Common myeloid progenitor, CD34-positive (primary cell): ENCODE data around the gene DMAP1.

Experiments
- CTCF ChIA-PET: fragments of 350-600 bp; sonication (Branson Sonifier 250); formaldehyde crosslinking; loops from one replicate; lab custom pipeline; 2021; ENCODE audit warnings: antibody characterized with exemption; lab: Charles Lee
- POLR2A ChIA-PET: fragments of 350-600 bp; sonication (Branson Sonifier 250); formaldehyde crosslinking; loops from one replicate; lab custom pipeline; 2021; ENCODE audit warnings: antibody characterized with exemption; lab: Charles Lee
- DNase-seq, 3 donors: peaks; one replicate each; pipeline versions ENCODE4 v3.0.0 to v3.0.0-alpha.2; 2013
- H3K27ac ChIP-seq, 2 experiments: 1 replicate in 1 of 2; 2 replicates in 1 of 2; pipeline ENCODE4 v1.7.0; 2013; ENCODE audit warnings: inconsistent platforms in 2 of 2, low read length in 2 of 2, mild to moderate bottlenecking in 2 of 2, low read depth in 1 of 2, moderate library complexity in 1 of 2; ENCODE audit not compliant: severe bottlenecking in 2 of 2, insufficient read depth in 1 of 2, poor library complexity in 1 of 2
- H3K27me3 ChIP-seq, 5 experiments: replicated peaks in 2 of 5; 1 replicate in 3 of 5; 2 replicates in 2 of 5; pipeline versions ENCODE4 v1.6.1 to v1.7.0; 2013; ENCODE audit warnings: low read length in 4 of 5, mild to moderate bottlenecking in 2 of 5, moderate library complexity in 2 of 5, inconsistent platforms in 1 of 5; ENCODE audit not compliant: insufficient read depth in 5 of 5, control insufficient read depth in 4 of 5
- H3K36me3 ChIP-seq, 4 experiments: 1 replicate in 2 of 4; 2 replicates in 2 of 4; pipeline versions ENCODE4 v1.6.1 to v1.7.0; 2013; ENCODE audit warnings: low read length in 3 of 4, control low read depth in 1 of 4, mild to moderate bottlenecking in 1 of 4; ENCODE audit not compliant: control insufficient read depth in 4 of 4, insufficient read depth in 4 of 4
- H3K4me1 ChIP-seq, 4 experiments: 1 replicate in 3 of 4; 2 replicates in 1 of 4; pipeline versions ENCODE4 v1.6.1 to v1.7.1; 2013; ENCODE audit warnings: low read length in 3 of 4, mild to moderate bottlenecking in 3 of 4, control low read depth in 1 of 4, inconsistent platforms in 1 of 4, moderate library complexity in 1 of 4; ENCODE audit not compliant: control insufficient read depth in 4 of 4, insufficient read depth in 4 of 4; ENCODE audit errors: control extremely low read depth in 1 of 4
- H3K4me3 ChIP-seq, 7 experiments: 1 replicate in 4 of 7; 2 replicates in 3 of 7; pipeline versions ENCODE4 v1.5.1 to v1.7.0; 2013; ENCODE audit warnings: mild to moderate bottlenecking in 7 of 7, low read length in 6 of 7, moderate library complexity in 6 of 7, inconsistent platforms in 2 of 7, low read depth in 2 of 7, control low read depth in 1 of 7; ENCODE audit not compliant: insufficient read depth in 4 of 7, control insufficient read depth in 1 of 7; ENCODE audit errors: extremely low read depth in 1 of 7
- H3K9me3 ChIP-seq, 5 experiments: 1 replicate in 4 of 5; 2 replicates in 1 of 5; pipeline versions ENCODE4 v1.6.1 to v1.7.1; 2013; ENCODE audit warnings: low read length in 4 of 5, mild to moderate bottlenecking in 2 of 5, inconsistent platforms in 1 of 5, low read depth in 1 of 5, moderate library complexity in 1 of 5; ENCODE audit not compliant: control insufficient read depth in 4 of 5, insufficient read depth in 2 of 5; ENCODE audit errors: control extremely low read depth in 1 of 5
- WGBS: methylation state at CpG from one replicate; pipeline ENCODE4 v1.1.5; 2013; ENCODE audit not compliant: insufficient coverage; 5-methylcytosine and 5-hydroxymethylcytosine counted together

Gene DMAP1

DNA sequence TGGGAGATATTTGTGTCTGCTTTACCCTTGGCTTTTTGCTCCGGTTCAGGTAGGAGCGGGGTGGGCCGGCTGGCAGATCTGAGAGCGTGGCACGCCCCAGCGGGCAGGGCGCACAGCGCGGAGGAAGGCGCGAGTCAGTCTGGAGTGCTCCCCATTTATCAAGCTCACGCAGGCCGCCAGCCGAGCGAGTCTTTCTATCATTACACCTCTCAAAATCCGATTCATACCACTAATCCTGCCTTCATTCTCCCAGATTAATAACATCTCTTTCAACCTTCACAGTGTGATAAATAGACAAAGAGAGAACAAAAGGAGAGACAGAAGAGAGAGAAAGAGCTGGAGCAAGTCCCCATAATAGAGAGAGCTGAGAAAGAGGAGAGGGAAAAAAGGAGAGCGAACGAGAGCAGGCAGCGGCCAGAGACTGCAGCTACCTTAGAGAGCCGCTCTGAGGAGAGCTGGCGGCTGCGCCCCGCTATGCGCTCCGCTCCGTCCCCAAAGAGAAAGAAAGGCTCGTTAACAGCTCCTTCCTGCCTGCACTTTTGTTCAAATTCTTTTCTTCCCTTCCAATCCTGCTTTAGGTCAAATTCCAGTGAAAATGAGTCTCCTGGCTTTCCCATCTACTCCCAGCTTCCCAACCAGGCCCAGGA, 48.0 kb downstream of the DMAP1 start:
- DNase-seq, result no peak
- WGBS, result over 99% methylated on average over 22 of the region's 27 CpGs
- Histone ChIP-seq H3K4me1 (peaks cover 0 to 24% (median 0%) of the 10 kb centered on the region in 4 experiments), H3K27ac (no peak overlapping the region), H3K9me3 (no peaks in the 10 kb centered on the region), H3K27me3 (no peaks in the 10 kb centered on the region), H3K4me3 (no peak overlapping the region), H3K36me3 (peaks cover 0 to 14% (median 4%) of the 10 kb centered on the region in 4 experiments)
- ChIA-PET CTCF (interaction anchor here (0.6 to 2.0 kb wide), 3 partner anchors 44 to 392 kb away, joined by 3 to 4 read pairs (median 4); no protein-coding TSS in a partner anchor), POLR2A (no interaction called here)

GRCh38 chr1:44261962-44262361, 48.7 kb downstream of the DMAP1 start:
- H3K27ac ChIP-seq, result no peak overlapping the region
- DNase-seq, result no peak
- ChIA-PET CTCF (interaction anchor here (0.6 to 2.0 kb wide), 3 partner anchors 44 to 391 kb away, joined by 3 to 4 read pairs (median 4); no protein-coding TSS in a partner anchor), POLR2A (no interaction called here)
- WGBS, result 100% methylated on average over 1 of the region's 5 CpGs
- peaks cover 0 to 10% (median 2%) of the 10 kb centered on the region in 4 experiments for H3K36me3 ChIP-seq
- H3K9me3 ChIP-seq, result no peaks in the 10 kb centered on the region
- peaks cover 0 to 24% (median 0%) of the 10 kb centered on the region in 4 experiments for H3K4me1 ChIP-seq
- no peaks in the 10 kb centered on the region for H3K27me3 ChIP-seq
- H3K4me3 ChIP-seq, result no peak overlapping the region

DNA sequence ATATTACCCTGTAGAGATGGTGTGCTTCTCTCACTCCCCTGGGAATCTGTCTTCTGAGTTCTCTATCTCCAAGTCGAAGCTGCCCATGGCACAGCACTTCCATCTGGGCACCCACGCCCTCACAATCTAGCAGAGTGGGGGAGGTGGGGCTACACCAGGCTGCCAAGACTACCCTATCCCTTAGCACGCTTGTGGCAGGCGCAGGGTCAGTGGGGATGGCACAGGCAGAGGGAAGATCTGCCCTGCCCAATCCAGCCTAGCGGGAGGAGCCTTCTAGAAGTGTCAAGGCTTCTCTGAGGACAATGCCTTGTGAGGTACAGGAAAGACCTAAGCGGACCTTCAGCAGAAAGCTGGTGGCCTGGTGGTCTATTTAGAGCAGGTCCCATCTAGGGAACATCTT, 49.1 kb downstream of the DMAP1 start:
- POLR2A ChIA-PET, result no interaction called here
- Histone ChIP-seq H3K36me3 (peaks cover 0 to 8% (median 2%) of the 10 kb centered on the region in 4 experiments), H3K4me1 (peaks cover 0 to 24% (median 0%) of the 10 kb centered on the region in 4 experiments), H3K9me3 (no peaks in the 10 kb centered on the region), H3K4me3 (no peak overlapping the region), H3K27ac (no peak overlapping the region), H3K27me3 (no peaks in the 10 kb centered on the region)
- DNase-seq, result no peak
- whole genome bisulfite sequencing, result 99% methylated on average over 6 of the region's 6 CpGs
- CTCF ChIA-PET, result interaction anchor here (1.4 to 2.0 kb wide), 2 partner anchors 45 to 391 kb away, joined by 4 read pairs; no protein-coding TSS in a partner anchor

- CTCF ChIA-PET, result interaction anchor here (1.4 to 2.0 kb wide), 3 partner anchors 13 to 390 kb away, joined by 3 to 4 read pairs (median 4); no protein-coding TSS in a partner anchor
- Histone ChIP-seq H3K4me1 (peaks cover 0 to 24% (median 0%) of the 10 kb centered on the region in 4 experiments), H3K4me3 (no peak overlapping the region), H3K36me3 (peaks cover 0 to 3% (median 1%) of the 10 kb centered on the region in 4 experiments), H3K9me3 (no peaks in the 10 kb centered on the region), H3K27me3 (no peaks in the 10 kb centered on the region), H3K27ac (no peak overlapping the region)
- POLR2A ChIA-PET, result interaction anchor here (1.2 kb wide), 1 partner anchor 42 kb away, joined by 4 read pairs; no protein-coding TSS in a partner anchor
- 95% methylated on average over 4 of the region's 4 CpGs for WGBS
- DNase-seq, result no peak
These were observed 49.7 kb downstream of the DMAP1 start for GRCh38 chr1:44262816-44263567.

DNA sequence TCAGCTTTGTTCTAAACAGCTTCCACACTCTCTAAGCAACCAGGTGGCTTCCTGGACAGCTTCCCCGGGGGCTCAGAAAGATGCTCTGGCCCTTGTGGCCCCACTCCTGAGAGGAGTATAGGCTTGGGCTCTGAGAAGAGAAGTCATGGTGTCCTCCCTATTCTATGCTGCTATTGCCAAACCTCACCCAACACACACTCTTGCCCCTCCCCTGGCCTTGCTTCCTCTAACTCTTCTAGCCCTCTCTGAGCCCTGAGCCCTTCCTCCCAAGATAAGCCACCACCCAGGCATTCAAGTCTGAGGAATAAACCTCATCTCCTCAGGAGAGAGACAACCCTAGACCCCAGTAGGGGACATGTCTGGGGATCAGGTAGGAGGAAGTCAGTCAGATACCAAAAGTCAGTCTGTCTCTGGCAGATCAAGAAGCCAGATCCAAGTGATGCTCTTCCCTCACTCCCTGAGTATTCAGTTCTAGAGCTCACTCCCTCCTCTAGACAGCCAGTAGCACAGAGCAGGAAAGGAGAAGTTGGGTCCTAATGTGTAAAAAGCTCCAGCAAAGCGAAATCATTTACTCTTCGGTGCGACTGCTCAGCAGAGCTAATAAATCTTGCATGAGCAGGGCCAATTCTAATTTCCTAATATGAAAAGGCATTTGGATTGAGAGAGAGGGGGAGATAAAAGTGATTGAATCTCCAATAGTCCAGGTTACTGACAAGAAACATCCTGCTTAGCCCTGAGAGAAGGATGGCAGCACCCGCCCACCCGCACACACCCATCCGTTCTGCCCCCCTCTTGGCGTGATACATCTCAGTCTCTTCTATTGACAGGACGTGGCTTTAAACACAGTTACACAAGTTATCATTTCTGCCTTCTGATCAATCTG, 50.5 kb downstream of the DMAP1 start:
- Histone ChIP-seq H3K36me3 (peaks cover 0 to 5% (median 1%) of the 10 kb centered on the region in 4 experiments), H3K4me1 (peaks cover 0 to 24% (median 0%) of the 10 kb centered on the region in 4 experiments), H3K4me3 (no peak overlapping the region), H3K27ac (no peak overlapping the region), H3K9me3 (no peaks in the 10 kb centered on the region), H3K27me3 (no peaks in the 10 kb centered on the region)
- CTCF ChIA-PET, result interaction anchor here (0.9 to 1.6 kb wide), 3 partner anchors 14 to 36 kb away, joined by 3 to 4 read pairs (median 3); no protein-coding TSS in a partner anchor
- 85% methylated on average over 8 of the region's 9 CpGs for WGBS
- POLR2A ChIA-PET, result interaction anchor here (1.2 kb wide), 1 partner anchor 43 kb away, joined by 4 read pairs; no protein-coding TSS in a partner anchor
- peak in 2 of 3 donors; percentile 10 to 19 for DNase-seq

DNA sequence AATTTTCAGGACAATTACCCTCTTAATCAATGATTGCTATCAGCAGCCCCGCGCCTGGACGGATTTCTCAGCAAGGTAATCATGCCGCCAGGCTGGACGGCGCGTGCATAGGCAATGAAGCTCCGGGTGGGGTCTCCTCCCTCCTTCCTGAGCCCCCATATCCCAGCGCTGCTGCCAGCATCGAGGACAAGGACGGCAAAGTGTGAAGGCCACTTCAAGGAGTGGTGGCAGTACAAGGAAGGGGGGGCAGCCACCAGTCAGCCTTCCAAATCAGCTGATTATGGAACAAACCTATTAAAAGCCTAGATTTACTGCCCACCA, 51.1 kb downstream of the DMAP1 start:
- Histone ChIP-seq H3K4me1 (peaks cover 0 to 24% (median 0%) of the 10 kb centered on the region in 4 experiments), H3K4me3 (no peak overlapping the region), H3K27me3 (no peaks in the 10 kb centered on the region), H3K36me3 (peaks cover 0 to 5% (median 1%) of the 10 kb centered on the region in 4 experiments), H3K9me3 (no peaks in the 10 kb centered on the region), H3K27ac (no peak overlapping the region)
- DNase-seq, result no peak
- ChIA-PET CTCF (interaction anchor here (0.9 to 1.6 kb wide), 3 partner anchors 14 to 37 kb away, joined by 3 to 4 read pairs (median 3); no protein-coding TSS in a partner anchor), POLR2A (no interaction called here)
- WGBS, result 91% methylated on average over 8 of the region's 11 CpGs
